ENCODE results near the gene TBKBP1.
A peak's percentile ranks its signal among the peaks of the same experiment; 100 is the strongest.

Gene TBKBP1

GRCh38 chr17:47693731-47694580 lies at the start of gene TBKBP1:
Gene TBKBP1 (plus strand): TSS chr17:47694161. CDS start chr17:47696113, 1,952 bp downstream.
- peak; percentile 70 for DNase-seq

GRCh38 chr17:47644324-47644723 lies 49.6 kb upstream of the TBKBP1 start:
- no peak for DNase-seq

GRCh38 chr17:47649153-47649971 lies 44.6 kb upstream of the TBKBP1 start, which contains the start of gene KPNB1:
Gene KPNB1 (plus strand): TSS chr17:47649919. CDS start chr17:47650245, 326 bp downstream.
- DNase-seq, result peak; percentile 97

- DNase-seq, result peak; percentile 68
Measured at GRCh38 chr17:47649972-47650524, 43.9 kb upstream of the TBKBP1 start.

- DNase-seq, result peak; percentile 97
Measured at GRCh38 chr17:47650525-47651522, 43.1 kb upstream of the TBKBP1 start.

- no peak for DNase-seq
Measured at GRCh38 chr17:47651704-47652103, 42.3 kb upstream of the TBKBP1 start.

- DNase-seq, result no peak
Measured at GRCh38 chr17:47652570-47652969, 41.4 kb upstream of the TBKBP1 start.

GRCh38 chr17:47653442-47653841 lies 40.5 kb upstream of the TBKBP1 start:
- no peak for DNase-seq

- DNase-seq, result no peak
Measured at GRCh38 chr17:47654991-47655390, 39.0 kb upstream of the TBKBP1 start.

GRCh38 chr17:47660064-47660492 lies 33.9 kb upstream of the TBKBP1 start:
- DNase-seq, result no peak

- DNase-seq, result peak; percentile 60
Measured at GRCh38 chr17:47663912-47664623, 29.9 kb upstream of the TBKBP1 start.

GRCh38 chr17:47664624-47664941 lies 29.4 kb upstream of the TBKBP1 start:
- DNase-seq, result no peak

GRCh38 chr17:47665655-47666054 lies 28.3 kb upstream of the TBKBP1 start:
- DNase-seq, result no peak

- DNase-seq, result no peak
Measured at GRCh38 chr17:47669081-47669480, 24.9 kb upstream of the TBKBP1 start.

GRCh38 chr17:47670064-47670463 lies 23.9 kb upstream of the TBKBP1 start:
- DNase-seq, result no peak

GRCh38 chr17:47674499-47674898 lies 19.5 kb upstream of the TBKBP1 start:
- no peak for DNase-seq

- DNase-seq, result no peak
Measured at GRCh38 chr17:47675380-47676198, 18.4 kb upstream of the TBKBP1 start.

- DNase-seq, result no peak
Measured at GRCh38 chr17:47676199-47676472, 17.8 kb upstream of the TBKBP1 start.

GRCh38 chr17:47676510-47677165 lies 17.3 kb upstream of the TBKBP1 start:
- DNase-seq, result no peak

- no peak for DNase-seq
Measured at GRCh38 chr17:47678196-47678595, 15.8 kb upstream of the TBKBP1 start.

All from activated naive CD4-positive, alpha-beta T cell treated with anti-CD3 and anti-CD28 coated beads, Interleukin-2, amount 50 U/mL, for 16 hours (primary cell).